ENCODE data around the gene SLC22A23. TPM values are rescaled to one million over a fixed set of nuclear protein-coding genes. Genes with fewer than 3 reads are reported as not detected.

The SLC22A23 gene
- polyA plus RNA-seq, 1 donor (not counting 4 experiments of a cell fraction or from before 2014, with no cell fraction given), result 4.3 TPM

- TF ChIP-seq, protein P1, sequence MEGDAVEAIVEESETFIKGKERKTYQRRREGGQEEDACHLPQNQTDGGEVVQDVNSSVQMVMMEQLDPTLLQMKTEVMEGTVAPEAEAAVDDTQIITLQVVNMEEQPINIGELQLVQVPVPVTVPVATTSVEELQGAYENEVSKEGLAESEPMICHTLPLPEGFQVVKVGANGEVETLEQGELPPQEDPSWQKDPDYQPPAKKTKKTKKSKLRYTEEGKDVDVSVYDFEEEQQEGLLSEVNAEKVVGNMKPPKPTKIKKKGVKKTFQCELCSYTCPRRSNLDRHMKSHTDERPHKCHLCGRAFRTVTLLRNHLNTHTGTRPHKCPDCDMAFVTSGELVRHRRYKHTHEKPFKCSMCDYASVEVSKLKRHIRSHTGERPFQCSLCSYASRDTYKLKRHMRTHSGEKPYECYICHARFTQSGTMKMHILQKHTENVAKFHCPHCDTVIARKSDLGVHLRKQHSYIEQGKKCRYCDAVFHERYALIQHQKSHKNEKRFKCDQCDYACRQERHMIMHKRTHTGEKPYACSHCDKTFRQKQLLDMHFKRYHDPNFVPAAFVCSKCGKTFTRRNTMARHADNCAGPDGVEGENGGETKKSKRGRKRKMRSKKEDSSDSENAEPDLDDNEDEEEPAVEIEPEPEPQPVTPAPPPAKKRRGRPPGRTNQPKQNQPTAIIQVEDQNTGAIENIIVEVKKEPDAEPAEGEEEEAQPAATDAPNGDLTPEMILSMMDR (optimal IDR thresholded peaks at IDR 0.05 in 1 of 3, IDR thresholded peaks at IDR 0.05 in 1 of 3, conservative IDR thresholded peaks at IDR 0.05 in 1 of 3; ENCODE audit: extremely low read depth in 1 of 3, insufficient read depth in 2 of 3, low read length in 3 of 3), result no peak
- no peak for TF ChIP-seq EZH2 (IDR thresholded peaks at IDR 0.05; ENCODE audit: low read length)
- H3K4me1 ChIP-seq (ENCODE audit: control insufficient read depth, extremely low read depth, insufficient read depth, low read length), result peaks cover 7% of the 10 kb centered on the region
- no peak overlapping the region for H3K9ac ChIP-seq (ENCODE audit: control insufficient read depth, extremely low read depth, insufficient read depth, low read length)
- dilution Hi-C loops (cut with MboI; ENCODE audit: extremely low pct_ligation_motif_present, low sequenced_read_pairs), result no loop called here
- H3K36me3 ChIP-seq (ENCODE audit: control insufficient read depth in 2 of 2, extremely low read depth in 1 of 2, insufficient read depth in 2 of 2, low read length in 2 of 2), result peaks cover 0 to 4% of the 10 kb centered on the region in 2 experiments
- H4K20me1 ChIP-seq (ENCODE audit: control insufficient read depth, extremely low read depth, insufficient read depth, low read length), result no peaks in the 10 kb centered on the region
- H3K79me2 ChIP-seq (ENCODE audit: control insufficient read depth, insufficient read depth, low read length), result no peaks in the 10 kb centered on the region
- no peaks in the 10 kb centered on the region for H3K9me3 ChIP-seq (ENCODE audit: control insufficient read depth, low read depth, low read length)
- H2AFZ ChIP-seq (ENCODE audit: control insufficient read depth, low read length), result no peak overlapping the region
- DNase-seq (ENCODE audit: low read depth, low spot score) (no peak), FAIRE-seq (no peak)
- no peak overlapping the region for H3K27ac ChIP-seq (ENCODE audit: control insufficient read depth, insufficient read depth, low read length)
- no peak overlapping the region for H3K4me2 ChIP-seq (ENCODE audit: control insufficient read depth, extremely low read depth, insufficient read depth, low read depth, low read length)
- no peak overlapping the region for H3K4me3 ChIP-seq (ENCODE audit: control insufficient read depth in 2 of 3, extremely low read depth in 1 of 3, insufficient read depth in 2 of 3, low read depth in 1 of 3, low read length in 3 of 3)
- H3K27me3 ChIP-seq (ENCODE audit: control insufficient read depth, extremely low read depth, insufficient read depth, low read length), result no peaks in the 10 kb centered on the region
- H3K9me1 ChIP-seq (ENCODE audit: control insufficient read depth, extremely low read depth, insufficient read depth, low read length), result no peaks in the 10 kb centered on the region
Observed at GRCh38 chr6:3320238-3320811, 136.5 kb downstream of the SLC22A23 start.

DNA sequence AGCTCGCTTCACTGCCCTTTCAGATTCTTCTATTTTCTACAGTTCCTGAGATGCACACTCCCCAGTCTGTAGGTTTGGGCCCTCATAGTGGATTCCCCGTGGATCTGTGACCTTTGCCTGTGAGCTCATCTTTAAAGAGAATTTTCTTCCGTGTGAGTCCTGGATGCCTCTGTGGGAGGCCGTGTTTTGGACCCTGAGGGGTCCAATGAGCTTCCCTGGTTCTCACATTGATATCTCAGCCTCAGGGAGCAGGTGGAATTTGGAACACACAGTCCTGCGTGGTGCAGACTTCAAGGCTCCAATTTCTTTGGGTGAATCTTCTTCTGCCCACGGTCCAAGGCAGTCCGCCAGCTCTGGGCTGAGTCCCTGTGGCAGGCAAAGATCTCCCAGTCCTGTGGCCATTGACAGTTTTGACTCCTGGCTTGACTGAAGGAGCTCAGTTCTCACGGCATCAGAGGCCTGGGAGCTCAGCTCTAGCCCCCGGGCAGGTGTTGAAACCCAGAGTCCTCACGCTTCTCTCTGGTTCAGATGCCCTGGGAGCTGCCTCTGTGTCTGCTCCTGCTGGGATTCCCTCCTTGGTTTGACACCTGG lies 137.1 kb downstream of the SLC22A23 start:
- Histone ChIP-seq H3K27ac (ENCODE audit: control insufficient read depth, insufficient read depth, low read length) (no peak overlapping the region), H3K9me3 (ENCODE audit: control insufficient read depth, low read depth, low read length) (no peaks in the 10 kb centered on the region), H4K20me1 (ENCODE audit: control insufficient read depth, extremely low read depth, insufficient read depth, low read length) (no peaks in the 10 kb centered on the region), H3K36me3 (ENCODE audit: control insufficient read depth in 2 of 2, extremely low read depth in 1 of 2, insufficient read depth in 2 of 2, low read length in 2 of 2) (peaks cover 0 to 4% of the 10 kb centered on the region in 2 experiments), H3K79me2 (ENCODE audit: control insufficient read depth, insufficient read depth, low read length) (no peaks in the 10 kb centered on the region), H3K27me3 (ENCODE audit: control insufficient read depth, extremely low read depth, insufficient read depth, low read length) (no peaks in the 10 kb centered on the region), H3K4me1 (ENCODE audit: control insufficient read depth, extremely low read depth, insufficient read depth, low read length) (peaks cover 7% of the 10 kb centered on the region), H3K4me2 (ENCODE audit: control insufficient read depth, extremely low read depth, insufficient read depth, low read depth, low read length) (no peak overlapping the region), H2AFZ (ENCODE audit: control insufficient read depth, low read length) (no peak overlapping the region), H3K4me3 (ENCODE audit: control insufficient read depth in 2 of 3, extremely low read depth in 1 of 3, insufficient read depth in 2 of 3, low read depth in 1 of 3, low read length in 3 of 3) (no peak overlapping the region), H3K9ac (ENCODE audit: control insufficient read depth, extremely low read depth, insufficient read depth, low read length) (no peak overlapping the region), H3K9me1 (ENCODE audit: control insufficient read depth, extremely low read depth, insufficient read depth, low read length) (no peaks in the 10 kb centered on the region)
- dilution Hi-C loops (cut with MboI; ENCODE audit: extremely low pct_ligation_motif_present, low sequenced_read_pairs), result no loop called here
- no peak for FAIRE-seq
- TF ChIP-seq, protein P1 (optimal IDR thresholded peaks at IDR 0.05 in 1 of 3, IDR thresholded peaks at IDR 0.05 in 1 of 3, conservative IDR thresholded peaks at IDR 0.05 in 1 of 3; ENCODE audit: extremely low read depth in 1 of 3, insufficient read depth in 2 of 3, low read length in 3 of 3), result no peak
- no peak for TF ChIP-seq EZH2 (IDR thresholded peaks at IDR 0.05; ENCODE audit: low read length)
- DNase-seq (ENCODE audit: low read depth, low spot score), result no peak

All from keratinocyte (primary cell).